GM12892 (cell line): Measurements from ENCODE around the gene IL18R1.

ENCODE experiments used
- POLR2A ChIP-seq: IDR thresholded peaks from 2 replicates; pipeline ENCODE4 v1.6.1; 2011; ENCODE audit warnings: low read depth, low read length, control low read depth
- TAF1 ChIP-seq: IDR thresholded peaks from 2 replicates; pipeline ENCODE4 v1.6.1; 2011; ENCODE audit warnings: low read depth, mild to moderate bottlenecking, control low read depth, low read length, borderline replicate concordance

- no peak for TF ChIP-seq POLR2A
- no peak for TF ChIP-seq TAF1
Measured at GRCh38 chr2:102424754-102425153, 69.2 kb downstream of the IL18R1 start.
